ENCODE results near the gene PMFBP1.

PMFBP1 gene

DNA sequence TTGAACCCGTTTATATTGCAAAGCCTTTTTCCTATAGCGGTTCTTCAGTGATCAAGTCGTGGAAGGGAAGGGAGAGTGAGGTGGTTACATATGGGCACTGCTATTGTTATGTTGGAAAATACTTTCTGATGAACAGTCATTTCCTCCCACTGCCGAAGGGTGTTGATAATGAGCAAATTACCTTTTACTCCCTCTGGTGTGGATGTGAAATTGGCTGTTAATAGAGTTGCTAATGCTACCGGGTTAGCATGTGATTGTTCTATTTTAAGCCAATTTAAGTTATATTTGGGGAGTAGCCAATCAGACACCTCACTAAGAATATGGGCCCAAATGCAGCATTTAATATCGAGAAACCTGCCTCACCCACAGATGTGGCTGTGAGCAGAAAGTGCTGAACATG is 15.6 kb upstream of the PMFBP1 start:
- no peak for DNase-seq

DNA sequence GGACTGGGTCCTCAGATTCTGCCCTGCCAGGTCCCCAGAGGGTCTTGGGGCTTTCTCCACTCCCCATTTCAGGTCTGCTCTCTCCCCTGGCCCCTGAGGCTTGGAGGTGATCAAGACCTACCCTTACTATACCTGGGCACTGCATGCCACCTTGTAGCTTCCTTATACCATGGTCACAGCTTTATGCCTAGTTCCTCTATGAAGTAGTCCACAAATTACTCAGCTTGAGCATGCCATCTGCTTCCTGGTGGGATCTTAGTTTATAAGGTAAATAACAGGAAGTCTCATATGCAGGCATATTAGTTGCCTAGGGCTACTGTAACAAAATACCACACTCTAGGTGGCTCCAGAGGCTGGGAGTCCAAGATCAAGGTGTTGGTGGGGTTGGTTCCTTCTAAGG is 11.0 kb upstream of the PMFBP1 start:
- no peak for DNase-seq

DNA sequence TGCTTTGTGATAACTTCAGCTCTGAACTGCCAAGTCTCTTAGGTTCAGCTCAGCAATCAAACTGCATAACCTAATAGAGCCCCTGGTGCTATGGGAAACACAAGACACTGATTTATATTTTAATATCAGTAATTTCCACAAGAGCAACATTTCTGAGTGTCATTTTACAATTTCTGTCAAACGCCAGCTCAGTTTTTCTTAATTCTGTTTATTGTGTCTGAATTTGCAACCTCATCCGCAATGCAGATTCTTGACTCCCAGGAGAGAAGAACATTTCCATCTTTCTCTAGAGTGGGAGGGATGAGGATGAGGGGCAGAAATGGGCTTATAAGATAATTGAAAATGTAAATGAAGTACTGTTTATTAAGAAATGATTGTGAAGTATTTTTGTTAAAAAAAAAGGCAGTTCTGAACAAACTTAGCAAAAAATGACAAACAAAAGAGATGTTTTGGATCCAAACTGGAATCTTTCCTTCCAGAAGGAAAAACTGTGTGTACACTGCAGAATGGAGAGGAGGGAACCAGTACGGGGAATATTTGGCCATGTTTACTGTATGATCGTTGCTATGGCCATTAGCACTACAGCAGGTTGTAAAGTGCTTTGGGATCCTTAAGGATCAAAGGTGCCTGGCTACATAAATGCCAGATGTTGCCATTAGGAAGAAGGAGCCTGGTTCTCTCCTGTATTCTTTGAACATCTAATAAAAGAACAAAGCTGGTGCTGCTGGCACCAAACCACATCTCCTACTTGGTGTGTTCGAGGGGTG is 7.4 kb upstream of the PMFBP1 start:
- DNase-seq = no peak

DNA sequence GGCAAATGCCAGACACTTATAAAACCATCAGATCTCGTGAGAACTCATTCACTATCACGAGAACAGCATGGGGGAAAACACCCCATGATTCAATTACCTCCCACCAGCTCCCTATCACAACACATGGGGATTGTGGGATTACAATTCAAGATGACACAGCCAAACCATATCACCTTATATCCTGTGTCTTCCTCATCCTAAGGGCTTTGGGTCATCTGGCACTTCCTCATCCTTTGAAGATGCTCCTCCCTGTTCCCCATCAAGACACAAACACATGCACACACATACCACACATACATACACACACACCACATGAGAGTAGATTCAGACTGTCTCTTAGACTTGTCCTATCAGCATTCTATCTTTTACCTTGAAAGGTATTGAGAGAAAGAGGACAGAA is 2.8 kb upstream of the PMFBP1 start:
- DNase-seq = no peak

DNA sequence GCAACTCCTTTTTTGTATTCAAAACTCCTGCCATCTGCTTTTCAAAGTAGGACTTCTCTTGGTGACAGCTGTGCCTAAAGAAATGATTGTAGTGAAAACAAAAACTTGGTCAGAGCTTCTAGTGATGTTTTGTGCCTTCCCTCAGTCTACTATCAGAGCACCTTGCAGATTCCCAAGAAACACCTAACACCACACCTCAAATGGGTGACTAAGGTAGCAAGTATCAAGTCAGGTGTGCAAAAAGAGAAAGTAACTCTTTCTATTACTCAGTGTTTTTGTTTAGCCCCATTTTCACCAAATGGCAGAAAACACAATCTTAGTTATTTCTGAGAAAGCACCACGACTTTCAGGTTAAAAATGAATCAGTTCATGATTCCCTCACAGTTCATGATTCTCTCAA is 2.0 kb upstream of the PMFBP1 start:
- no peak for DNase-seq

DNA sequence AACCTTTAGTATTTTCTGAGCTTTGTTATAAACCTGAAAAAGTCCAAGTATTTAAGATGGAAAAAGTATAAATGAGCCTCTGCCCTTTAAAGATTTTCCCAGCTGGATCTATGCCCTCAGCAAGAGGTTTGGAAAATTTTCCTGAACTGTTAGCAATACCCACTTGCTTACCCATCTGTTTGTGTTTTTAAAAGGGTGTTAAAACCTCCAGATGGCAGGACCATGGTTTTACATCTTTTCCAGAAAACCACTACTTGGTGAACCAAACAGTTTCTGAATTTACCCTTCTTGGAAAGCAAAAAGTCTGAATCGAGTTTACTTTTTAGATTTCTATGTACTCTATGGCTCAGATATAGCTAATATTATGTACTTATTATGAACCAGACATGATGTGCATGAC is 719 bp downstream of the PMFBP1 start:
- no peak for DNase-seq

DNA sequence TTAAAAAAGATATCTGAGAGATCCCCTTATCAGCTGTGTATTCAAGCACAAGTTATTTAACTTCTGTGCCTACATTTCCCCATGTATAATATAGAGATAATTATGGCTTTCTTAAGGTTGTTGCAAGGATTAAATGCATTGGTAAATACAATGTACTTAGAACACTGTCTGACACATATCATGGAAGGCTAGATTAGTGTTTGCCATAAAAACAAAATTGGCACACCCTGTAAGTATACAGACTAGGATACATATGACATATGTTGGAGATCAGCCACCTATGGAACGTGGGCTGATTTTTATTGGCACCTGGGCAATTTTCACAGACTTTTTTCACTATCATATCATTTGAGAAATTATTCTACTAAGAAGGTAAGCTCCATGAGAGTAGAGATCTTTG is 2.2 kb downstream of the PMFBP1 start:
- no peak for DNase-seq

DNA sequence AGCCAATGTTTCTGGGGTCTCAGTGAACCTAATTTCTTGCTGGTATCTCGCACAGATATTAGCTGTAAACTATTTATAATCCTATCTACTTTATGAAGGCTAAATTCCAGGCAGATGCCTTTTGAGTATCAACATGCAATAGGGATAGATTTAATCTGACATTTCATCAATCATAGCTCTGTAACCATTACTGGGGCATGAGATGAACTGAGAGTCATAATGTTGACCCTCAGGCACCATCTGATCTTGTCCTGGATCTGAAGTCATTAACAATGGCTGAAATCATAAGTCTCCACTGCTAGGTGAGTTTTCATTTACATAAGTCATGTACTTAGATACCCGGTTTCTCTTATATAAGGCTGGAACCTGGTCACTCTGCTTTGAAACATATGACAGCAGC is 3.6 kb downstream of the PMFBP1 start:
- no peak for DNase-seq

DNA sequence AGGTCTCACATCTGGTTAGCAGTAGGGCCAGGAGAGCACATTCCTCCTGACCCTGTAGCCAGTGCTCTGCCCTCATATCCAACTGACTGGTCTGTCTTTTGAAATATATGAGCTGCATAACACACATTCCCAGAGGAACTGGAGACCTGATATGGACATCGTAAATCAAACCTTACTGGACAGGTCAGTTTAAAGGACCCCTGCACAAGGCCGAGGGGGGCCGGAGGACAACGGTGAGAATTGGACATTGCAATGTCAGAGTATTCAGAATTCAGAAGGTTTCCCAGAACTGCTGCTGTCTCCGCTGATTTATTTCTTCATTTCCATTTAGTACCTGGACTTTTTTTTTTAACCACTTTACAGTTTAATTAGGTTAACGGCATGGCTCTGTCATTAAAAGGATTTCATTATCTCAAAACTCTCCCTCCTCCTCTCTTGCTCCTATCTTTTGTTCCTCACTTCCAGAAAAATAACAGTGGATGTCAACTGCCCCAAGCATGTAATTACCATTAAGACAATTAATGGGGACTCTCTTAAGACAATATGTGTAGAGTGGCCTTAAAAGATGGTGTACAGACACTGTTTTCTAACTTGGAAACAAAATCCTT is 4.9 kb downstream of the PMFBP1 start:
- no peak for DNase-seq

DNA sequence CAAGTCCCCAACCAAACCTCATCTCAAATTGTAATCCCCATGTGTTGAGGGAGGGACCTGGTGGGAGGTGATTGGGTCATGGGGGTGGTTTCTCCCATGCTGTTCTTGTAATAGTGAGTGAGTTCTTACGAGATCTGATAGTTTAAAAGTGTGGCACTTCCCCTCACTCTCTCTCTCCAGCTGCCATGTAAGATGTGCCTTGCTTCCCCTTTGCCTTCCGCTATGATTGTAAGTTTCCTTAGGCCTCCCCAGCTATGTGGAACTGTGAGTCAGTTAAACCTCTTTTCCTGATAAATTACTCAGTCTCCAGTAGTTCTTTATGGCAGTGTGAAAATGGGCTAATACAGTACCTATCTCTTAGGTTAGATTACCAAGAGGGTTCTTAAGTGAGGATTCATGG is 5.8 kb downstream of the PMFBP1 start:
- no peak for DNase-seq

DNA sequence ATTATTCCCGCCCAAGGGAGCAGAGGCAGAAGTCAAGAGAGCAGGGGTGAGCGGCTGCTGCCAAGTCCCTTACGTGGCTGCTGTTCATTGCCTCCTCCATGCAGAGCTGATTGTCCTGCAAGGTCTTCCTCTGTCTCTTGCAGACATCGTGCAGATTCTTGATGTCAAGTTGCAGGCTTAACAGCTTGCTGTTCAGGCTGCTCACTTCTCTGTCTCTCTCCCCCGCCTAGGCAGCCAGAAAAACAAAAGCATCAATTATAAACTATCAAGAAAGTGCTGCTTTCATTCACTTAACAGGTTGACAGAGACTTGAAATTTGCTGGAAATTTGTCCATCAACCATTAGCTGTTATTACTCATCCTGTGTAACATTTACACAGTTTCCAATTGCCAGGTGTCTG is 7.3 kb downstream of the PMFBP1 start:
- no peak for DNase-seq

DNA sequence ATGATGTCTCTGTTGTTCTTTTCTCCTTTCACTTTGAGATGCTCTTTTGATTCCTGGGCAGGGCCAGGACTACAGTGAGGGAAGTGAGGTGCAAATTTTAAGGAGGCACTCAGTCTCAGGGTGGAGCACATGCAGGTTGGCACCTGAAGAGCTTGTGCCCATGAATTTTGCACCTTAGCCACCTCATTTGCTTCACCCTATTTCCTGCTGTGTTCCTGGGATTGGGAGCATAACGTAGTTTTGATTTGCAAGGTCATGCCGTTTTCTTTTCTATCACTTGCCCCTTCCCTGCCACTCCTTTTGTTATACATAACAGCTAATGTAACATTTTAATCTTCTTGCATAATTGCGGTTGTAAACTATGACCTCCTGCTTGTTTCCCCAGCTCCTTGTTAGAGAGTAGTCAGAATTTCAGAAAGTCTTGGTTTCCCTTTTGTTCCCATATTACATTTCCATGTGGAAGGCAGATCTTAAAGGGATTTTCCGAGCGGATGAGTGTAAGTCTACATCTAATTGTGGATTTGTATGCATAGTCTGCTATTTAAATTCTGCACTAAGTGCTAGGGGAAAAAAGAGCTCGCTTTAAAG is 9.8 kb downstream of the PMFBP1 start:
- DNase-seq = no peak

DNA sequence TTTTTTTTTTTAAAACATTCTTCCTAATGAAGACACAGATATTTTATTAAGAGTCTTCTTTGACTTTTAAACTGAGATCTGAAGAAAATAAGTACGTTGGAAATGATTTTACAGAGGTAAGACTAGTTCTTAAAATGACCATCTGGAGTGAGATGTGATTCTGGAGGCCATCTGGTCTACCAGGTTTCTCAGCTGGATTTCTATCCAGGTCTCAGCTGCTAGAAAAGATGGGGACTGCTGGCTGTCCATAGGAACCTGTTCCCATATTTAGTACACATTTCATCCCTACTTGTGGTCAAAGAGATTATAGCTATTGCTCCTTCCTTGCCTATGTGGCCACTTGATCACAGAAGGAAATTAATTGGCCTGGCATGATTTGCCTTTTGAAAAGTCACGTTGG is 12.2 kb downstream of the PMFBP1 start:
- no peak for DNase-seq

DNA sequence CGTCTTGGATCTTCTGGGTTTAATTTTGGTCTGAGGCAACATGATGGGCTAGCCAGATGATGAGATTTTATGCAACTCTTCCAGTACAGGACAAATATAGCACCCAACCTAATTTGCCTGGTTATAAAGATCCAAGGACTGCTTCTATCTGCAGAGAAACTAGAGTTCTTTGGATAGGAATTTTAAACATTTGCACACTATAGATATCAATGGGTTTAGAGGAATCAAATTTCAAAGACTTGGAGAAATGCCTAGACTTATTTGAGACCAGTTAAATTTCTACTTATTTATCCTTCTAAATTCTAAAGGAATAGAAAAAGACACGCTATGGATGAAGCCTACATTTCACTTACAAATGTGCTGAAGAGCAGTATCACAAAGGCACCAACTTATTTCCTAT is 12.6 kb downstream of the PMFBP1 start:
- no peak for DNase-seq

DNA sequence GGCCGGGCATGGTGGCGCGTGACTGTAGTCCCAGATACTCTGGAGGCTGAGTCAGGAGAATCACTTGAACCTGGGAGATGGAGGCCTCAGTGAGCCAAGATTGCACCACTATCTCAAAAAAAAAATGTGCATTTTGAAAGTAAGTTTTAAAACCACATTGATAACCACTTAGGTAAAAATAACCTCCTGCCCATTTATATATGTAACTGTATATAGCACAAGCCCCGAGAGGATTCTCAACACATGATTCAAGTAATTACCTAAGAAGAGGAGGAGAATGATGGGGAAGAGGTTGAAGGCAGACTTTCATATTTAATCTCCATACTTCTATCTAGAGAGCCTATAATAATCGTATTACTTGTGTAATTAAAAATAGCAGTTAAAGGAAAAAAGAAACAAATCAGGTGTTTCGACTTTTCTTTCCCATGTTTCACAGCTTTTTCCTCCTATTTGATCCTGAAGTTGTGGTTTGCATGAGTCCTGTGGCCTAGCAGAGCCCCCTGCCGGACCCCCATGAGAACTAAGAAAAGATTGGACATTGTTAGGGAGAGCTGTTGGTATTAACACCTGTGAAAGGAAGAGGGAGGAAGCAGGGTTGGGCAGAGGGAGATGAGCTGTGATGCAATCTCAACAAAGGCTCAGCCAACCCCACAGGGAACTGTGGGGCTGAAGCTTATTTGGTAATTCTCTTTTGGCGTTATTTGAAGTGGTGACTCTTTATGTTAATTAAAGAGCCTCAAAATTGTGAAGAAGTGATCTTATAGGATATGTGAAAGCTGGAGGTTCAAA is 22.1 kb downstream of the PMFBP1 start:
- DNase-seq = no peak

DNA sequence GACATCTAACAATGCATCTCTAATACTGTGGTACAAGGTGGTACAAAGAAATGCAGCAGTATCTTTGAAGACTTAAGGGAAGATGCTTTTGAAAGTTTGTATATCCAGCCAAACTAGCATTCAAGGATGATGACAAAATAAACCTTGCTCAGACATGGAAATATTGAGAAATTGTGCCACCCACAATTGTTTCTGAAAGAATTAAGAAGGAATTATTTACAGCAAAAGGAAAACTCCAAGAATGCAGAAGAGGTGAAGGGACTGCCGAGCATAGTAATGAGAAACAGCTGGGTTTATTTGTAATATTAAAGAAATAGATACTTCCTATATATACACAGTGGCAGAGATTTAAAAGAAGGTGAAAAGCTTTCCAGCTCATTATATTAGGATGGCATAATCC is 29.5 kb downstream of the PMFBP1 start:
- no peak for DNase-seq

DNA sequence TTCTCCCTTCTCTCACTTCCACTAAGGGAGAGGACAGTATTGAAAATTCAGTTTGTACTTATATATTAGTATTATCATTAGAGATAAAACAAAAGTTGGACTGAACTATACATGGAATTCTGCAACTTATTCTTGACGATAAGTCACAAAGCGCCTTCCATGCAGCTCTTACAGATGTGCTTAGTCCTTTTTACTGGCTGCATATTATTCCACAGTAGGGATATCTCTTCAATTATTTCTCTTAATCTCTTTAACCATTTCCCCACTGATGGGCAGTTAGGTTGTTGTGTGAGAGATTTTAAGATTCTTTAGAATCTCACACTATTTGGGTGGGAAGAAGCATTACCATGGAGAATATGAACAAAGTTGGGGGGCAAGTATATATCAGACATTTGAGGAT is 32.0 kb downstream of the PMFBP1 start:
- DNase-seq = no peak

DNA sequence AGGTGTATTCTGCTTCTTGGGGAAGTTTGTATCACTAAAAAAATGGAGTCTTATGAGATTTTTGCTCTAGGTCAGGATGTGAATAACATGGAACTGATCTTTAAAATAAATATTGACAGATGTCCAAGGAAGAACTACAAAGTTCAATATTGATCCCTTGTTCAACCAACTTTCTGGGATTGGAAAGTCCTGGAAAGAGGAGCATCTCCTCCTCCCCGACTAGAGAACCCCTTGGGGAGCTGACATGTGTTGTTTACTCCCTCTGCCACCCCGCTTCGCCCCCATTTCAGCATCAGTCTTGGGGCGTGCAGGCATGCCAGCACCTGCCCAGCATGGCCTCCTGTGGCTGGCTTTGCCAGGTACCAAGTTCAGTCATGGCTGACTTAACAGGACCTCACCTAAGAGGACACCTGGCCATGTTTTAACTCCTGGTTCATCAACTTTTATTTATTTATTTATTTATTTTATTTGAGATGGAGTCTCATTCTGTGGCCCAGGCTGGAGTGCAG is 33.8 kb downstream of the PMFBP1 start:
- DNase-seq = no peak

DNA sequence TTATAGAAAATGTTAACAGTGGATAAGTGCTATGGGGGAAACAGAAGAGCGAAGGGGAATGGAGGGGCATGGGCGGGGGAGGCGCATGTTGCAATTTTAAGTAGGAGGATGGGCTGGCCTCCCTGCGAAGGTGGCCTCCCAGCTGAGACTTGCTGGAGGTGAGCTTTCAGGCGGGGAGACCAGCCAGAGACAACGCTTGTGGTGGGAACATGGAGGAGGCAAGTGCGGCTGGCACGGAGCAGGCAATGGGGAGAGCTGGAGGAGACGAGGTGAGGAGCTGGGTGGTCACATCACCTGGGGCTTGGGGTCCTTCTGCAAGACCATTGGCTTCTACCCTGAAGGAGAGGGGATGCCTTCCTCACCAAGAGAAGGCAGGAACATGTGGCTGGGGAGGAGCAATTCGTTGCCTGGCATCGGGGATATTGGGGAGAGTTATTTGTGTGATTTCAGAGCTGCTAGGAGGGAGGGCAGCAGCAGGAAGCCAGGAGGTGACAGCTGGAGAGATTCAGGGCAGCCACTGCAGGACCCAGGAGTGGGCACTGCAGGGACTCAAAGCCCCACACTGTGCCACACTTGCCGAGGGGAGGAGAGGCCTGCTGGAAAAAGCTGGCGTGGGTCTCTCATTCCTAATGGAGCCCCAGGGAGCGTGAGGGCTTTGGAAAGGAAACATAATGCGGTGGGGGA is 34.4 kb downstream of the PMFBP1 start:
- DNase-seq = no peak

DNA sequence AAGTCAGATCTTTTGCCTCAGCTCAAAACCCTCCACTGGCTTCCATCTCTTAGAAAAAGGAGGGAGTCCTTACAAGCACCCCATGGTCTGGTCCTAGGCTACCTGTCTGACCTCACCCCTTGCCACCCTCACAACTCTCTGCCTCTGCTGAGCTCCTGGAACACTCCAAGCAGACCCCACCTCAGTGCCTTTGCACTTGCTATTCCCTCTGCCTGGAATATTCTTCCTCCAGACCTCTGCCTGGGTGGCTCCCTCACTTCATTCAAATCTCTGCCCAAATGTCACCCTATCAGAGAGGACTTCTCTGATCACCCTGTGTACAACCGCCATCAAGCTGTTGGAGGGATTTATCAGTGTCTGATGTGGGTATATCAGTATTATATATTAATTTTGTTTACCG is 37.4 kb downstream of the PMFBP1 start:
- no peak for DNase-seq

DNA sequence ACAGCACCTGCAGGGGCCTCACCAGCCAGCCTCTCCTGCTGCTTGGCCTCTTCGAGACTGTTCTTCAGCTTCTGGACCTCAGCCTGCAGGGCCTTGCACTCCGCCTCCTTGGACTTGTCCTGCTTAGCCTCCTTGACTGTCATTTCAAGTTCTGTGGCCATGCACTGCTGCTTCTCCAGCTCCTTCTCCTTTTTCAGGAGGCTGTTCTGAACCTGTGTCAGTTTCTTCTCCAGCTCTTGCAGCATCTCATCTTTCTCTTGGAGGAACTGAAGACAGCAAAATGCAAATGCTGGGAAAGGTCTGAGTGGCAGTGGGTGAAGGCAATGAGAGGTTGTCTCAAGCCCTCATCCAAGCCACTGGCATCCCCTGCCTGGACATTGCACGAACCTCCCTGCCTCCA is 39.2 kb downstream of the PMFBP1 start:
- no peak for DNase-seq

DNA sequence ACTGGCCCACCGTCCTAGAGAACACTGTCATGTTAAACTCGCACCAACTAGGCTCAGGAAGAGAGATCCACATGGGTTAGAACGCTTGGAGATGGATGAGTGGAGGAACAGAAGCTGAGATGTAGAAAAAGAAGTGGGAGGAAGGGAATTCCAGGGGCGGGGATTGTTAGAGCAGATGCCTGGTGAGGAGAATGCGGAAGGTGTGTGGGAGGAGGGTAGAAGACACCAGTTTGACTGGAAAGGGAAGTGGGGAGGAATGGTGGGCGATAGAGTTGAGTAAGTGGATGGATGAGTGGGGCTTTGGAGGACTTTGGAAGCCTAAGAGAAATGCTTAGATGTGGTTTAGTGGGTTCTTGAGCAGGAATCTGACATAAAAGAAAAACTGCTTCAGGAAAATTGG is 40.9 kb downstream of the PMFBP1 start:
- DNase-seq = peak in 2 of 56 donors; percentile 17
